ENCODE results near the gene SMIM9. TPM values are rescaled to one million over a fixed set of nuclear protein-coding genes. Genes with fewer than 3 reads are reported as not detected.
"Not testable (repeated sequence)": the region's sequence is repeated elsewhere in the genome, so short reads cannot be mapped to it uniquely, and the experiment has no call there.

Gene SMIM9
- not detected in 2 replicates for total RNA-seq (2014; rRNA removed; shearing (Covaris generic))
- polyA plus RNA-seq (2015; cell fraction: cytosol; rRNA removed) = not detected in 2 replicates
- not detected in 2 replicates for polyA plus RNA-seq (2015; cell fraction: nucleus; rRNA removed)

GRCh38 chrX:154834562-154834961, at the start of gene SMIM9:
Gene SMIM9 (minus strand): TSS chrX:154834662. CDS start chrX:154830856, 3,806 bp downstream.
- DNase-seq (ENCODE audit: low read depth) = no peak

- DNase-seq (ENCODE audit: low read depth) = not testable (repeated sequence)
These were observed 49.6 kb upstream of the SMIM9 start for GRCh38 chrX:154884069-154884468.

DNA sequence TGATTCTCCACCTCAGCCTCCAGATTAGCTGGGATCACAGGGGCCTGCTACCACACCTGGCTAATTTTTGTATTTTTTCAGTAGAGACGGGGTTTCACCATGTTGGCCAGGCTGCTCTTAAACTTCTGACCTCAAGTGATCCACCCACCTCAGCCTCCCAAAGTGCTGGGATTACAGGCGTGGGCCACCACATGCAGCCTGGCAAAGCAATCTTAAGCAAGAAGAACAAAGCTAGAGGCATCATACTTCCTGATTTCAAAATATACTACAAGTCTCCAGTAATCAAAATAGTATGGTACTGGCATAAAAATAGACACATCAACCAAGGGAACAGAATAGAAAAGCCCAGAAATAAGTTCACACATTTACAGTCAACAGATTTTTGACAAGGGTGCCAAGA, 38.9 kb upstream of the SMIM9 start:
- DNase-seq (ENCODE audit: low read depth) = no peak

GRCh38 chrX:154868522-154868921, 34.1 kb upstream of the SMIM9 start:
- DNase-seq (ENCODE audit: low read depth) = not testable (repeated sequence)

GRCh38 chrX:154855256-154855655, 20.8 kb upstream of the SMIM9 start:
- no peak for DNase-seq (ENCODE audit: low read depth)

GRCh38 chrX:154850957-154851611, 16.6 kb upstream of the SMIM9 start:
- no peak for DNase-seq (ENCODE audit: low read depth)

GRCh38 chrX:154840856-154841255, 6.4 kb upstream of the SMIM9 start:
- peak; percentile 43 for DNase-seq (ENCODE audit: low read depth)

- DNase-seq (ENCODE audit: low read depth) = no peak
These were observed 1.7 kb upstream of the SMIM9 start for GRCh38 chrX:154836163-154836562.

DNA sequence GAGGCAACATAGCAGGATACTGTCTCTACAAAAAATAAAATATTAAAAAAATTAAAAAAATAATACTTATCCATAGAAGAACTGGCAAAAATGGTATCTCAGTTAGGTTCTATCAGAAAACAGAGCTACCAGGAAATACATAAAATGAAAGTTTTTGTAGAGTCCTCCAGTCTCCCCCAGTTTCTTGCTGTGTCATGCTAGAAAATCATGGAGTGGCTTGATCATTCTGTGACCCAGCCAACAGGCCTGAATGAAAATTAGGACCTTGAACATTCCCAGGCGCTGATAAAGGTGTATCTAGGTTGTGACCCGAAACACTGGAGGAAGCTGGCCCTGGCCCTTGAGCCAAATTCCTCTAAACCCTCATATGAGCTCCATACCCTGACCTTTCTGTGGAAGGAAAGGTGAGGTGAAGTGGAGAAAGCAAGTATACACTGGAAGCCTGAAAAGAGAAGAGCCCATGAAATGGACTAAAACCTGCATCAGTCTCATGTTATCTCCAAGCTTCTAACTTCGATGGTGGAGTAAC, 652 bp downstream of the SMIM9 start:
- no peak for DNase-seq (ENCODE audit: low read depth)

DNA sequence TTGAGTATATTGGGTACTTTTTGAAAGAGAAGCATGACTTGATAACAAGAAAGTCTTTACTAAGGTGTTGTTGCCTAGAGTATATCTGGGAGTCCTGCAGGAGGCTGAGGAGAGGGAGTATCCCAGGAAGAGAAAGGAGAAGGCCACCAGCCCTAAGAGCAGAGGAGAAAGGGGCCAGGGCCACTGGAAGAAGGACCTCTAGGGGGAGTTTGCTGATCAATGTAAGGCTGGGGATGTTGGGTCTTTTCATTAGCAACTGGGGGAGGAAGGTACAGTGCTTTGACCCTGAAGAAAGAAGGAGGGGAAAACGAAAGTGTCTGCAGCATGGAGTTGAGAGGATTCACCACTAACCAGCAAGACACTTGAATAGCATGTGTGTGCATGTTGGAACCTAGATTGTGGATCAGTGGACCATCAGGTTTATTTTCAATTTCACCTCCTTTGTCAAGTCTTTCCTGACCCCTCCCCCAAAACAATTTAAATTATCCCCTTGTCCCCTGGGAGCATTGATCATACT, 4.5 kb downstream of the SMIM9 start:
- no peak for DNase-seq (ENCODE audit: low read depth)

GRCh38 chrX:154829134-154829533, 5.3 kb downstream of the SMIM9 start:
- no peak for DNase-seq (ENCODE audit: low read depth)

DNA sequence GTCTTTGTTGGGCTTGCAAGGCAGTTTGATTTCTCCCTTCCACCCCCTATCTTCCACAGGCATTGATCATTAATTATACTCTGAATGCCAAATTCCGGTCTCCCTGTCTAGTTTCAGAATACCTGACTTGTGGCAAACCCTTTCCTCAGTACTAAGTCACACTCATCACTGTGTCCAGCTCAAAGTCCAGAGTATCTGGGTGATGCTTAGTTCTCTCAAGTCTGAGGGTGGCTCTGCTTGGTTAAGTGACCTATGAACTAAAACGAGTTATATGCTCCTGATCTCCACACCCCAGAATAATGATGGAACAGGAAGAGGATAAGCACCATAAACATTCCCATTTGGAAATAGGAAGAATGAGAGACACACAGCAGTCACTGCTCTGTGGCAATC, 6.5 kb downstream of the SMIM9 start:
- no peak for DNase-seq (ENCODE audit: low read depth)

- no peak for DNase-seq (ENCODE audit: low read depth)
These were observed 7.1 kb downstream of the SMIM9 start for GRCh38 chrX:154827194-154828015.

DNA sequence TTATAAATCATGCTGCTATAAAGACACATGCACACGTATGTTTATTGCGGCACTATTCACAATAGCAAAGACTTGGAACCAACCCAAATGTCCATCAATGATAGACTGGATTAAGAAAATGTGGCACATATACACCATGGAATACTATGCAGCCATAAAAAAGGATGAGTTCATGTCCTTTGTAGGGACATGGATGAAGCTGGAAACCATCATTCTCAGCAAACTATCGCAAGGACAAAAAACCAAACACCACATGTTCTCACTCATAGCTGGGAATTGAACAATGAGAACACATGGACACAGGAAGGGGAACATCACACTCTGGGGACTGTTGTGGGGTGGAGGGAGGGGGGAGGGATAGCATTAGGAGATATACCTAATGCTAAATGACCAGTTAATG, 8.9 kb downstream of the SMIM9 start:
- not testable (repeated sequence) for DNase-seq (ENCODE audit: low read depth)

GRCh38 chrX:154824638-154825037, 9.8 kb downstream of the SMIM9 start:
- no peak for DNase-seq (ENCODE audit: low read depth)

DNA sequence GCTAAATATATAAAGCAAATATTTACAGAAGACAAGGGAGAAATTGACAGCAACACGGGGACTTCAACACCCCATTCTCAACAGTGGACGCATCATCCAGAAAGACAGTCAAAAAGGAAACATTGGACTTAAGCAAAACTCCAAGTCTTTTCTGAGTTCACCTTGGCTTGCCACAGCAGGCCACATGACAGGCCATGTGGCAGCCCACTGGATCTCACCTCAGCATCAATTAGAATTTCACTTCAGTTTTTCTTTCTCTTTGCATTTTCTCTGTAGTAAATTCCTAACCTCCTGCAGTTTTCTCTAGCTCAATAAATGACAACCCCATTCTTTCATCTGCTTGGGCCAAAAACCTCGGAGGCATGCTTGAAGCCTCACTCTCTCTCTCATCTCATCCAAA, 12.4 kb downstream of the SMIM9 start:
- no peak for DNase-seq (ENCODE audit: low read depth)

DNA sequence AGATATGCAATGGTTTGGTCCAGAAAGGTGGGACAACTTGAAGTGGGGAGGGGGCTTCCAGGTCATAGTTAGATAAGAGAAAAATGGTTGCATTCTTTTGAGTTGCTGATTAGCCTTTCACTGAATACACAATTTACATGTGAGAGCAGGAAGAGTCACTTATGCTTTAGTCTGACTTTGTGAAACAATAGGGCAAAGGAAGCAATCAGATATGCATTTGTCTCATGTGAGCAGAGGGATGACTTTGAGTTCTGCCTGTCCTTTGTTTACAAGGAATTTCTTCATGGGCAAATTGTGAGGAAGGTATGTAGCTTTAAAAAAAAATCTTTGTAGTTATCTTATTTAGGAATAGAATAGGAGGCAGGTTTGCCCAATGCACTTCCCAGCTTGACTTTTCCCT, 12.9 kb downstream of the SMIM9 start:
- no peak for DNase-seq (ENCODE audit: low read depth)

DNA sequence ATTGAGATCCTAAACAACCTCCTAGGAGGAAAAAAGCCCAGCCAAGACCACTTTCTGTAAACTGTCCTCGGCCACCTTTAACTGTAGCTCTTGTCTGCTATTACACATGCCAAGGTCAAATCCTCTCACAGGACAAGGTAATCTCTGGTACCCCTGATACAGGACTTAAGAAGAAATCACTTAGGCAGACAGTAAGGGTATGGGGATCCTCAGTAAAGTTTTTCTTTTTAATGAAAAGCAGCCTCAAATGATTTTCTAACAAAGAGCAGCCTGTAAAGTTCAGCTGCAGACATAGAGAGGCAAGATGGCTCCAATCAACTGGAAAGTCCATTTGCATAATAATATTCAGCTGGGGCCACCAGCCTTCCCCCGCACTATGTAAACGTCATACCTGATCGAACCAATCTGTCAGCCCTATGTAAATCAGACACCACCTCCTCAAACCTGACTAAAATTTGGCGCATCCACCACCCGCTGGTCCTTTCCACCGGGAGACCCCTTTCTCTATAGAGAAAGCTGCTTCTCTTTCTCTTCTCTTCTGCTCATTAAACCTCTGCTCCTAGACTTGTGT, 14.6 kb downstream of the SMIM9 start:
- DNase-seq (ENCODE audit: low read depth) = no peak

GRCh38 chrX:154818916-154819770, 15.3 kb downstream of the SMIM9 start:
- no peak for DNase-seq (ENCODE audit: low read depth)

DNA sequence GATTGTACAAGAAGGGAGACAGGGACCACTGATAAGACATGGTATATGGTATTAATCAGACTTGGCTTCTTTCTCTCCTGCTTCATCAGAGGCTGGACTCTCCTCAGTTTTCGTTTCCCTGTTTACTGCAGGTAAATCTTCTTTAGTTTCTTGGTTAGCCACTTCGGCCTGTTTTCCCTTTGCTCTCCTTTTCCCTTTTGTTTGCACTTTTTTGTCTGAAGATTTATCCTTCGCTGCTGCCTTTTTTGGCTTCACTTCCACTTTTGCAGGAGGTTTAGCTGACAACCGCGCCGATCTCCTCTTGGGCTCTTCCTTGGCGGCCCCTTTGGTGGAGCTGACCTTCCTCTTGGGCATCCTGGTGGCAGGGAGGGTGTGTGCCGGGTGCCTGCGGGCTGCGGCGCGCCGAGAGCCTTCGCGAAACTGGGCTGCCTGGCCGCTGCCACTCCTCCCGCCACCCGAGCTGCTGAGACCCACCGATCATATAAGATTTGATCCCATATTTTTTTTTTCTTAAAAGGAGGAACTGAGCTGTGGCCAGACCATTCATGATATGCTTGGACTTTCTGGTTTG, 17.3 kb downstream of the SMIM9 start:
- not testable (repeated sequence) for DNase-seq (ENCODE audit: low read depth)
